B cell (primary cell): Measurements from ENCODE around the gene IQCH. TPM values are rescaled to one million over a fixed set of nuclear protein-coding genes. Genes with fewer than 3 reads are reported as not detected.
A peak's percentile ranks its signal among the peaks of the same experiment; 100 is the strongest.

Experiments used
- ATAC-seq: fragments of 200-7000 bp; cut with Tn5 transposase; one replicate; pipeline ENCODE4 v1.10.0; 2021; ENCODE audit warnings: low read depth, mild to moderate bottlenecking, moderate number of reproducible peaks, moderate library complexity
- CTCF ChIA-PET: fragments of 350-600 bp; sonication (Branson Sonifier 250); formaldehyde crosslinking; loops from one replicate; lab custom pipeline; 2021; ENCODE audit warnings: antibody characterized with exemption, inconsistent platforms; lab: Charles Lee
- POLR2A ChIA-PET: fragments of 350-600 bp; sonication (Branson Sonifier 250); formaldehyde crosslinking; loops from one replicate; lab custom pipeline; 2021; ENCODE audit warnings: antibody characterized with exemption; lab: Charles Lee
- DNase-seq: peaks from one replicate; pipeline ENCODE4 v3.0.0; 2013
- H2AFZ ChIP-seq: 2 replicates; pipeline ENCODE4 v1.6.1; 2012; ENCODE audit warnings: mild to moderate bottlenecking, low read depth, low read length; ENCODE audit not compliant: insufficient read depth, poor library complexity, severe bottlenecking
- H3K27ac ChIP-seq, 2 donors: 1 replicate in 1 of 2; 2 replicates in 1 of 2; pipeline ENCODE4 v1.5.1; 2012 to 2013; ENCODE audit warnings: low read length in 2 of 2, mild to moderate bottlenecking in 2 of 2, moderate library complexity in 1 of 2
- H3K27me3 ChIP-seq, 4 experiments: fragments of 200-600 bp in 1 of 4; sonication (generic) in 1 of 4; replicated peaks in 1 of 4; 1 replicate in 2 of 4; 2 replicates in 2 of 4; pipeline versions ENCODE4 v1.6.1 to v1.7.0; 2013 to 2016; ENCODE audit warnings: low read length in 3 of 4, mild to moderate bottlenecking in 2 of 4, mixed read lengths in 1 of 4, moderate library complexity in 1 of 4; ENCODE audit not compliant: insufficient read depth in 4 of 4, control insufficient read depth in 3 of 4; ENCODE audit errors: control extremely low read depth in 1 of 4
- H3K36me3 ChIP-seq, 2 experiments: replicated peaks in 1 of 2; 1 replicate in 1 of 2; 2 replicates in 1 of 2; pipeline versions ENCODE4 v1.6.1 to v1.7.1; 2013; ENCODE audit warnings: low read length in 1 of 2; ENCODE audit not compliant: insufficient read depth in 2 of 2, control insufficient read depth in 1 of 2; ENCODE audit errors: control extremely low read depth in 1 of 2, extremely low read depth in 1 of 2
- H3K4me1 ChIP-seq, 2 donors: fragments of 200-600 bp in 1 of 2; sonication (generic) in 1 of 2; 1 replicate in 1 of 2; 2 replicates in 1 of 2; pipeline versions ENCODE4 v1.5.1 to v1.6.1; 2013 to 2017; ENCODE audit warnings: low read length in 2 of 2; ENCODE audit not compliant: control insufficient read depth in 2 of 2, insufficient read depth in 2 of 2
- H3K4me2 ChIP-seq: replicated peaks from 2 replicates; pipeline ENCODE3; 2012; ENCODE audit warnings: mild to moderate bottlenecking, low read depth, low read length; ENCODE audit not compliant: poor library complexity, severe bottlenecking
- H3K4me3 ChIP-seq, 5 experiments: fragments of 200-600 bp in 1 of 5; sonication (generic) in 1 of 5; 1 replicate in 3 of 5; 2 replicates in 2 of 5; pipeline versions ENCODE4 v1.5.1 to v1.7.0; 2011 to 2016; ENCODE audit warnings: low read length in 4 of 5, mild to moderate bottlenecking in 4 of 5, low read depth in 2 of 5, control low read depth in 1 of 5, moderate library complexity in 1 of 5; ENCODE audit not compliant: insufficient read depth in 1 of 5; ENCODE audit errors: control extremely low read depth in 1 of 5, extremely low read depth in 1 of 5
- H3K79me2 ChIP-seq: fragments of 200-600 bp; sonication (generic); one replicate; pipeline ENCODE4 v1.6.0; 2016; ENCODE audit warnings: low read length; ENCODE audit not compliant: control insufficient read depth, insufficient read depth
- H3K9ac ChIP-seq: fragments of 200-600 bp; sonication (generic); 2 replicates; pipeline ENCODE4 v1.6.1; 2017; ENCODE audit warnings: mild to moderate bottlenecking, low read length, moderate library complexity
- H3K9me3 ChIP-seq, 3 donors: one replicate each; pipeline versions ENCODE4 v1.6.1 to v1.7.1; 2013; ENCODE audit warnings: low read length in 2 of 3; ENCODE audit not compliant: control insufficient read depth in 2 of 3, insufficient read depth in 1 of 3; ENCODE audit errors: control extremely low read depth in 1 of 3
- H4K20me1 ChIP-seq: 2 replicates; pipeline ENCODE4 v1.6.0; 2012; ENCODE audit warnings: mild to moderate bottlenecking, low read length; ENCODE audit not compliant: insufficient read depth, control insufficient read depth, poor library complexity, severe bottlenecking
- H3K27ac Mint-ChIP-seq: one replicate; pipeline ENCODE4 v1.8.0; 2021; ENCODE audit warnings: mixed read lengths
- H3K27me3 Mint-ChIP-seq: one replicate; pipeline ENCODE4 v1.8.0; 2021; ENCODE audit warnings: mixed read lengths
- H3K4me1 Mint-ChIP-seq: one replicate; pipeline ENCODE4 v1.8.0; 2021; ENCODE audit warnings: mixed read lengths
- H3K4me3 Mint-ChIP-seq: one replicate; pipeline ENCODE4 v1.8.0; 2021; ENCODE audit warnings: mixed read lengths
- H3K9me3 Mint-ChIP-seq: one replicate; pipeline ENCODE4 v1.8.0; 2022; ENCODE audit warnings: mixed read lengths; ENCODE audit not compliant: insufficient read depth
- CTCF ChIP-seq: fragments of 200-600 bp; IDR thresholded peaks from one replicate; pipeline ENCODE4 v1.8.0; 2022; ENCODE audit warnings: antibody characterized with exemption, mild to moderate bottlenecking
- EZH2 ChIP-seq: IDR thresholded peaks from 2 replicates; pipeline ENCODE4 v1.6.1; 2012; ENCODE audit warnings: borderline replicate concordance, low read depth, mild to moderate bottlenecking, moderate library complexity, low read length; ENCODE audit not compliant: insufficient read depth, poor library complexity, severe bottlenecking
- WGBS: methylation state at CpG from one replicate; pipeline ENCODE4 v1.1.5; 2013; ENCODE audit warnings: missing lambda C conversion rate; ENCODE audit not compliant: insufficient coverage; 5-methylcytosine and 5-hydroxymethylcytosine counted together
- intact Hi-C: fragments of 100-400 bp; cut with micrococcal nuclease; formaldehyde crosslinking; loops from one replicate; pipeline ENCODE4 v1.10.0; 2022
- polyA plus RNA-seq: library from polyadenylated mRNA; depleted of rRNA; stranded (reverse); fragments of >200 nt; gene quantifications from 2 replicates; pipeline ENCODE4 v1.2.3, GENCODE V29; 2012
- total RNA-seq, 2 donors: library from RNA; stranded (reverse); fragments of 120-200 nt in 1 of 2; gene quantifications; 1 replicate in 1 of 2; 2 replicates in 1 of 2; pipeline versions ENCODE4 v1.2.3 to v1.2.4, GENCODE V29; 2013 to 2022

IQCH gene
- total and polyA plus RNA-seq, 2 donors (not counting 1 experiment from before 2014, with no cell fraction given), result 1.6 TPM; not detected in 1

GRCh38 chr15:67290319-67290718, 35.7 kb downstream of the IQCH start:
- Histone ChIP-seq H3K4me1 (no peaks in the 10 kb centered on the region), H4K20me1 (no peaks in the 10 kb centered on the region), H3K4me3 (no peak overlapping the region), H3K27ac (no peak overlapping the region), H3K4me2 (no peak overlapping the region), H3K9me3 (peaks cover 1 to 9% (median 3%) of the 10 kb centered on the region in 3 donors), H2AFZ (no peak overlapping the region), H3K36me3 (no peaks in the 10 kb centered on the region), H3K9ac (no peak overlapping the region), H3K79me2 (no peaks in the 10 kb centered on the region), H3K27me3 (peaks cover 0 to 2% (median 0%) of the 10 kb centered on the region in 4 experiments)
- no peak overlapping the region for H3K27ac Mint-ChIP-seq
- intact Hi-C loops, result no loop called here
- ATAC-seq (no peak), DNase-seq (no peak)
- WGBS, result no CpG with 5 or more reads among the region's 1 CpG
- ChIA-PET CTCF (no interaction called here), POLR2A (no interaction called here)
- H3K27me3 Mint-ChIP-seq, result no peaks in the 10 kb centered on the region
- no peak for TF ChIP-seq CTCF
- H3K4me1 Mint-ChIP-seq, result no peaks in the 10 kb centered on the region
- H3K9me3 Mint-ChIP-seq, result no peaks in the 10 kb centered on the region
- no peak overlapping the region for H3K4me3 Mint-ChIP-seq

GRCh38 chr15:67296188-67296587, 41.6 kb downstream of the IQCH start:
- WGBS, result 97% methylated on average over 5 of the region's 5 CpGs
- POLR2A ChIA-PET, result no interaction called here
- CTCF ChIA-PET, result interaction anchor here (3.3 kb wide), 1 partner anchor 350 kb away, joined by 12 read pairs; no protein-coding TSS in a partner anchor
- peaks cover 13% of the 10 kb centered on the region in 2 donors for H3K4me1 ChIP-seq
- H2AFZ ChIP-seq, result no peak overlapping the region
- H3K27me3 Mint-ChIP-seq, result no peaks in the 10 kb centered on the region
- no peaks in the 10 kb centered on the region for H3K27me3 ChIP-seq
- no peaks in the 10 kb centered on the region for H3K9me3 Mint-ChIP-seq
- no peak overlapping the region for H3K4me3 ChIP-seq
- H3K4me2 ChIP-seq, result peak overlapping the region; percentile 48
- no peaks in the 10 kb centered on the region for H4K20me1 ChIP-seq
- TF ChIP-seq EZH2 (no peak), CTCF (no peak)
- ATAC-seq (no peak), DNase-seq (no peak)
- H3K9me3 ChIP-seq, result no peaks in the 10 kb centered on the region
- H3K79me2 ChIP-seq, result no peaks in the 10 kb centered on the region
- H3K4me1 Mint-ChIP-seq, result peaks cover 16% of the 10 kb centered on the region
- no peak overlapping the region for H3K9ac ChIP-seq
- H3K27ac Mint-ChIP-seq, result no peak overlapping the region
- H3K27ac ChIP-seq, result no peak overlapping the region
- peak overlapping the region; percentile 26 for H3K4me3 Mint-ChIP-seq
- no peaks in the 10 kb centered on the region for H3K36me3 ChIP-seq
- intact Hi-C loops, result no loop called here
